Caco-2 (cell line): ENCODE measurements around the gene UCP2. TPM values are rescaled to one million over a fixed set of nuclear protein-coding genes. Genes with fewer than 3 reads are reported as not detected.

ENCODE experiments used
- BruUV-seq: library from RNA; stranded (reverse); fragments of 400-500 nt; replicated peaks from 2 replicates; lab custom pipeline; 2021; lab: Mats Ljungman, UMichigan
- CTCF ChIA-PET: fragments of 300-600 bp; sonication (Branson Sonifier 250); formaldehyde crosslinking; loops from one replicate; lab custom pipeline; 2022; ENCODE audit warnings: antibody characterized with exemption; lab: Charles Lee
- POLR2A ChIA-PET: fragments of 300-600 bp; sonication (Branson Sonifier 250); formaldehyde crosslinking; loops from one replicate; lab custom pipeline; 2022; ENCODE audit warnings: antibody characterized with exemption; lab: Charles Lee
- DNase-seq, 2 experiments: peaks; one replicate each; pipeline versions ENCODE4 v3.0.0 to v3.0.0-alpha.2; 2020 to 2022
- H3K27me3 ChIP-seq: replicated peaks from 2 replicates; pipeline ENCODE4 v1.6.0; 2011; ENCODE audit warnings: low read length; ENCODE audit not compliant: control insufficient read depth, insufficient read depth
- H3K36me3 ChIP-seq: 2 replicates; pipeline ENCODE4 v1.5.1; 2011; ENCODE audit warnings: low read length; ENCODE audit not compliant: control insufficient read depth, insufficient read depth
- H3K4me1 ChIP-seq: fragments of 250-450 bp; sonication (Bioruptor Pico); 2 replicates; pipeline ENCODE4 v1.5.1; 2020; ENCODE audit warnings: mild to moderate bottlenecking
- H3K4me3 ChIP-seq: 2 replicates; pipeline ENCODE4 v1.5.1; 2011; ENCODE audit warnings: low read depth, mild to moderate bottlenecking, control low read depth, low read length
- H3K9me3 ChIP-seq: fragments of 250-450 bp; sonication (Bioruptor Pico); 2 replicates; pipeline ENCODE4 v1.5.1; 2020; ENCODE audit warnings: mild to moderate bottlenecking, moderate library complexity
- H3K27ac Mint-ChIP-seq: one replicate; pipeline ENCODE4 v1.8.0; 2022; ENCODE audit warnings: mixed read lengths; ENCODE audit not compliant: unreplicated experiment
- H3K27me3 Mint-ChIP-seq: one replicate; pipeline ENCODE4 v1.8.0; 2022; ENCODE audit warnings: mixed read lengths; ENCODE audit not compliant: insufficient read depth, unreplicated experiment
- H3K36me3 Mint-ChIP-seq: one replicate; pipeline ENCODE4 v1.8.0; 2022; ENCODE audit warnings: mild to moderate bottlenecking, mixed read lengths; ENCODE audit not compliant: insufficient read depth, unreplicated experiment
- H3K4me1 Mint-ChIP-seq: one replicate; pipeline ENCODE4 v1.8.0; 2022; ENCODE audit warnings: low read depth, mixed read lengths; ENCODE audit not compliant: unreplicated experiment
- H3K4me3 Mint-ChIP-seq: one replicate; pipeline ENCODE4 v1.8.0; 2022; ENCODE audit warnings: mild to moderate bottlenecking, moderate library complexity, mixed read lengths; ENCODE audit not compliant: unreplicated experiment
- H3K9me3 Mint-ChIP-seq: one replicate; pipeline ENCODE4 v1.8.0; 2022; ENCODE audit warnings: mixed read lengths; ENCODE audit not compliant: unreplicated experiment
- intact Hi-C: fragments of 100-400 bp; cut with micrococcal nuclease; formaldehyde crosslinking; loops from one replicate; pipeline ENCODE4 v1.10.0; 2022; ENCODE audit not compliant: unreplicated experiment
- total RNA-seq: library from RNA; stranded (reverse); gene quantifications from 2 replicates; pipeline ENCODE4 v1.2.3, GENCODE V29; 2022
- TF ChIP-seq, protein P1 (sequence below), 2 experiments: fragments of 200-600 bp in 1 of 2; IDR thresholded peaks; 1 replicate in 1 of 2; 2 replicates in 1 of 2; pipeline versions ENCODE4 v1.5.1 to v1.8.0; 2011 to 2022; ENCODE audit warnings: antibody characterized with exemption in 1 of 2, control low read depth in 1 of 2, inconsistent platforms in 1 of 2, low read depth in 1 of 2, low read length in 1 of 2, mild to moderate bottlenecking in 1 of 2, moderate library complexity in 1 of 2; ENCODE audit not compliant: insufficient read depth in 1 of 2, severe bottlenecking in 1 of 2, unreplicated experiment in 1 of 2

The UCP2 gene
- total RNA-seq, 1 experiment from 2014 or later, result 144 TPM

DNA sequence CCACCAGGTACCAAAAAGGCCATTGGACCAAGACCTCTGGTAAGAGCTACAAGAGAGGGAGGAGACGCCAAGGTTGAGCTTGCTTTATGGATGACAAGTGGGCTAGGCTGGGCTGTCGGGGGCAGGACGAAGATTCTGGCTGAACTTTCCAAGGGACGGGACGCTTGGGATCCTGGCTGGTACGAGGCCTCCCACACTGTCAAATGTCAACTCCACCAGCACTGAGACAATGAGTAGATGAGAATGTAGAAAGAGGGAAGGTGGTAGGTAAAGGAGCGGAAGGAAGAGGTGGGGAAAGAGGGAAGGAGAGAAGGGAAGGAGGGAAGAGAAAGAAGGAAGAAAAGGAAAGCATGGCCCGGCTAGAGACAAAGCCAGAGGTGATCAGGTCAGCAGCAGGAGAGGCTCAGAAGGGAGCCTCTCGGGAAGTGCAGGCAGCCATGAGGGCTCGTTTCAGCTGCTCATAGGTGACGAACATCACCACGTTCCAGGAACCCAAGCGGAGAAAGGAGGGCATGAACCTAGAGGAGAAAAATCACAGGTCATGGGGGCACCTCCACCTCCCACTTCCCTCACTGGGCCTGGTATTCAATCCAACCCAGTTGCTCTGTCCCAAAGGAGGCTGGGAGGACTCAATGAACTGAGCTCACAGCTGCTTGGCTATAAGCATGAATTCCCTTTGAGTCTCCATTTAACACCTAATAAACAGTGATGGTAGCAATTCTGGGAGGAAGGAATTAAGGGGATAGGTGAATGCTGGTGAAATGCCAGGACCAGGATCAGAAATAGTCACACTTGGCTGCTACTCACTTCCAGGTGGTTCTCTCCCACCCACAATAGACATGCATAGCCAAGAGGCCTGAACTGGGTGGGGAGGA is 7.8 kb downstream of the UCP2 start:
- no peaks in the 10 kb centered on the region for H3K27me3 ChIP-seq
- Mint-ChIP-seq H3K4me1 (no peaks in the 10 kb centered on the region), H3K27me3 (no peaks in the 10 kb centered on the region), H3K36me3 (peaks cover 38% of the 10 kb centered on the region), H3K4me3 (no peak overlapping the region), H3K9me3 (no peaks in the 10 kb centered on the region), H3K27ac (no peak overlapping the region)
- POLR2A ChIA-PET, result interaction anchor here (0.6 to 0.7 kb wide), 2 partner anchors 9 to 19 kb away, joined by 3 read pairs; no protein-coding TSS in a partner anchor
- BruUV-seq, result no TSS peak
- no peaks in the 10 kb centered on the region for H3K9me3 ChIP-seq
- H3K36me3 ChIP-seq, result peaks cover 13% of the 10 kb centered on the region
- no peak overlapping the region for H3K4me3 ChIP-seq
- TF ChIP-seq, protein P1, sequence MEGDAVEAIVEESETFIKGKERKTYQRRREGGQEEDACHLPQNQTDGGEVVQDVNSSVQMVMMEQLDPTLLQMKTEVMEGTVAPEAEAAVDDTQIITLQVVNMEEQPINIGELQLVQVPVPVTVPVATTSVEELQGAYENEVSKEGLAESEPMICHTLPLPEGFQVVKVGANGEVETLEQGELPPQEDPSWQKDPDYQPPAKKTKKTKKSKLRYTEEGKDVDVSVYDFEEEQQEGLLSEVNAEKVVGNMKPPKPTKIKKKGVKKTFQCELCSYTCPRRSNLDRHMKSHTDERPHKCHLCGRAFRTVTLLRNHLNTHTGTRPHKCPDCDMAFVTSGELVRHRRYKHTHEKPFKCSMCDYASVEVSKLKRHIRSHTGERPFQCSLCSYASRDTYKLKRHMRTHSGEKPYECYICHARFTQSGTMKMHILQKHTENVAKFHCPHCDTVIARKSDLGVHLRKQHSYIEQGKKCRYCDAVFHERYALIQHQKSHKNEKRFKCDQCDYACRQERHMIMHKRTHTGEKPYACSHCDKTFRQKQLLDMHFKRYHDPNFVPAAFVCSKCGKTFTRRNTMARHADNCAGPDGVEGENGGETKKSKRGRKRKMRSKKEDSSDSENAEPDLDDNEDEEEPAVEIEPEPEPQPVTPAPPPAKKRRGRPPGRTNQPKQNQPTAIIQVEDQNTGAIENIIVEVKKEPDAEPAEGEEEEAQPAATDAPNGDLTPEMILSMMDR (IDR thresholded peaks at IDR 0.05; ENCODE audit: insufficient read depth in 1 of 2, low read depth in 1 of 2, low read length in 1 of 2, severe bottlenecking in 1 of 2, unreplicated experiment in 1 of 2), result no peak
- CTCF ChIA-PET, result no interaction called here
- intact Hi-C loops, result no loop called here
- no peaks in the 10 kb centered on the region for H3K4me1 ChIP-seq
- peak in 1 of 2 experiments; percentile 25 for DNase-seq

DNA sequence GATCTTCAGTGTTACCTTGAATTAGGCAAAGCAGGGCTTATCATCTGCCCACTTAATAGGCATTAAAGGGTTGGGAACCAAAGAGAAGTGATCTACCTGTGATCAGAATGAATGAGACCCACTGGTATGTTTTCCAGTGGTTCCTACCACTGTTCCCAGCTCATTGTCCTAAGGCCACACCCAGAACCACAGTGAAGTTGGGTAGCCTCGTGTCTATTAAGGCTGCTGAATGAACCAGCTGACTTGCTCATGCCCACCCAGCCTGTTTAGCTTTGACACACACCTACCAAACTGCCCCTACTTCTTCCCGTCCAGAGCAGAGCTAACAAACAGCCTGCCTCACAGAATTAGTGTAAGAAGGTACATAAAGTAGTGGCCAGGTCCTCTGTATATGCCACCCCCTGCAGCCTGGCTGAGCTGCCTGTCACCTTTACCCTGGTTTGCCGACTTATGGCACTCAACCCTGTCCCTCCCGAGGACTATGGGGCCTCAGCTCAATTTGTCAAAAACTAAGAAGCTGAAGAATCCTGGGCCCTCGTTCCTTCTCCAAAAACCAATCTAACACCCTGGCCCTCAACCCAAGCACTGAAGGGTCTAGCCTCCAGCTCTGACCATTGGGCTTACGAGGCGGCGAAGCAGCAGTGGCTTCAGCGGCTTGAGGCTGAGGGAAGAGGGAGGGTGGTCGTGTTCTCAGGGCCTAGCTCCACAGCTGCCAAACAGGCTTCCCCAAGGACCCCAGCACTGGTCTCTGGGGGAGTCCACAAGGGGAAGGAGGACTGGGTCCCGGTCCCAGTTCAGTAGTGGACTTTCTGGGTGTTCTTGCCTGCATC is 9.8 kb downstream of the UCP2 start:
- Histone ChIP-seq H3K27me3 (no peaks in the 10 kb centered on the region), H3K36me3 (peaks cover 7% of the 10 kb centered on the region; the same call in 1 of the 2 replicates), H3K9me3 (no peaks in the 10 kb centered on the region), H3K4me1 (no peaks in the 10 kb centered on the region), H3K4me3 (no peak overlapping the region)
- Mint-ChIP-seq H3K4me3 (no peak overlapping the region), H3K27me3 (no peaks in the 10 kb centered on the region), H3K4me1 (no peaks in the 10 kb centered on the region), H3K9me3 (no peaks in the 10 kb centered on the region), H3K36me3 (peaks cover 39% of the 10 kb centered on the region), H3K27ac (peak overlapping the region; percentile 19)
- intact Hi-C loops, result no loop called here
- peak in 1 of 2 experiments; percentile 35 for DNase-seq
- CTCF ChIA-PET, result interaction anchor here (0.7 to 1.1 kb wide), 2 partner anchors 10 to 283 kb away, joined by 3 to 5 read pairs; partner anchors contain the start of gene UCP2
- TSS peak; percentile 3 for BruUV-seq
- POLR2A ChIA-PET, result interaction anchor here (0.6 to 1.5 kb wide), 2 partner anchors 10 to 1680 kb away, joined by 3 to 13 read pairs; partner anchors contain the start of gene UCP2
- TF ChIP-seq, protein P1 (IDR thresholded peaks at IDR 0.05; ENCODE audit: insufficient read depth in 1 of 2, low read depth in 1 of 2, low read length in 1 of 2, severe bottlenecking in 1 of 2, unreplicated experiment in 1 of 2), result no peak

DNA sequence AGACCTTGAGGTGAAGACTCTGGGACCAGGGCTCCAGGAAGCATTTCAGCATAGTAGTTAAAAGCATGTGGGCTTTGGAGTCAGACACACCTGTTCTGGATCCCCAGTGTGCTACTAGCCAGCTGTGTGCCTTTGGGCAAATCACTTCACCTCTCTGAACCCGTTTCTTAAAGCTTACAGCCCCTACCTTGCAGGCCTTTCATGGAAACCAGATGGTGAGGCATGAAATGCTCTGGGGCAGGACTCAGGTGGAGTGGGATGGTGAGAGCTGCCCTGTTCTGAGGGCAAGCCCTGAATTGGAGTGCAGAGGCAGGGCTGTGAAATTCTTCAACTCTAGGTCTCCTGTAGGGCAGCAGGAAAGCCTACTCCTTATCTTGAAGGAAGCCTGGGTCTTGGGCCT is 10.5 kb downstream of the UCP2 start:
- Histone ChIP-seq H3K36me3 (peaks cover 3% of the 10 kb centered on the region; the same call in 1 of the 2 replicates), H3K4me3 (no peak overlapping the region), H3K4me1 (no peaks in the 10 kb centered on the region), H3K27me3 (no peaks in the 10 kb centered on the region), H3K9me3 (no peaks in the 10 kb centered on the region)
- peak in 1 of 2 experiments; percentile 22 for DNase-seq
- POLR2A ChIA-PET, result interaction anchor here (1.5 kb wide), 1 partner anchor 11 kb away, joined by 13 read pairs; the partner anchor contains the start of gene UCP2
- Mint-ChIP-seq H3K4me3 (no peak overlapping the region), H3K27me3 (no peaks in the 10 kb centered on the region), H3K36me3 (peaks cover 34% of the 10 kb centered on the region), H3K27ac (no peak overlapping the region), H3K9me3 (no peaks in the 10 kb centered on the region), H3K4me1 (no peaks in the 10 kb centered on the region)
- TF ChIP-seq, protein P1 (IDR thresholded peaks at IDR 0.05; ENCODE audit: insufficient read depth in 1 of 2, low read depth in 1 of 2, low read length in 1 of 2, severe bottlenecking in 1 of 2, unreplicated experiment in 1 of 2), result no peak
- BruUV-seq, result no TSS peak
- intact Hi-C loops, result no loop called here
- CTCF ChIA-PET, result interaction anchor here (1.1 kb wide), 1 partner anchor 10 kb away, joined by 3 read pairs; the partner anchor contains the start of gene UCP2
